ENCODE measurements around the gene WDR88. TPM values are rescaled to one million over a fixed set of nuclear protein-coding genes. Genes with fewer than 3 reads are reported as not detected.

Gene WDR88
- total RNA-seq, 1 donor from 2014 or later, result not detected

- Histone ChIP-seq H3K9me3 (ENCODE audit: insufficient read depth, low read depth, low read length) (no peaks in the 10 kb centered on the region), H3K4me1 (ENCODE audit: insufficient read depth, low read length) (peaks cover 16% of the 10 kb centered on the region), H3K27me3 (ENCODE audit: insufficient read depth, low read length) (no peaks in the 10 kb centered on the region), H3K4me3 (ENCODE audit: insufficient read depth, low read depth, low read length) (no peak overlapping the region), H3K9ac (ENCODE audit: low read length) (no peak overlapping the region), H3K27ac (ENCODE audit: low read depth, low read length) (no peak overlapping the region), H2AFZ (ENCODE audit: low read depth, low read length) (no peak overlapping the region), H3K36me3 (ENCODE audit: insufficient read depth, low read length) (no peaks in the 10 kb centered on the region), H4K20me1 (ENCODE audit: insufficient read depth, low read length) (peaks cover 13% of the 10 kb centered on the region), H3K79me2 (ENCODE audit: insufficient read depth, low read length) (peaks cover 14% of the 10 kb centered on the region), H3K4me2 (ENCODE audit: low read length) (peak overlapping the region; percentile 47)
- FAIRE-seq (no peak), DNase-seq (ENCODE audit: low read depth) (no peak)
- Mint-ChIP-seq H3K4me3 (ENCODE audit: unreplicated experiment) (no peak overlapping the region), H3K36me3 (ENCODE audit: low read depth, unreplicated experiment) (peaks cover 9% of the 10 kb centered on the region), H3K27me3 (ENCODE audit: low read depth, unreplicated experiment) (no peaks in the 10 kb centered on the region), H3K27ac (ENCODE audit: unreplicated experiment) (no peak overlapping the region), H3K9me3 (ENCODE audit: unreplicated experiment) (peaks cover 8% of the 10 kb centered on the region), H3K4me1 (ENCODE audit: low read depth, unreplicated experiment) (peaks cover 5% of the 10 kb centered on the region)
- TF ChIP-seq CTCF (IDR thresholded peaks at IDR 0.05; ENCODE audit: insufficient read depth, low read depth, low read length) (no peak), EZH2 (IDR thresholded peaks at IDR 0.05; ENCODE audit: insufficient read depth, low read length) (no peak)
Measured at GRCh38 chr19:33171222-33171795, 39.4 kb downstream of the WDR88 start.

GRCh38 chr19:33171916-33172359 is 40.0 kb downstream of the WDR88 start:
- TF ChIP-seq CTCF (IDR thresholded peaks at IDR 0.05; ENCODE audit: insufficient read depth, low read depth, low read length) (no peak), EZH2 (IDR thresholded peaks at IDR 0.05; ENCODE audit: insufficient read depth, low read length) (no peak)
- Mint-ChIP-seq H3K9me3 (ENCODE audit: unreplicated experiment) (peaks cover 8% of the 10 kb centered on the region), H3K27me3 (ENCODE audit: low read depth, unreplicated experiment) (no peaks in the 10 kb centered on the region), H3K36me3 (ENCODE audit: low read depth, unreplicated experiment) (peaks cover 9% of the 10 kb centered on the region), H3K4me1 (ENCODE audit: low read depth, unreplicated experiment) (peaks cover 5% of the 10 kb centered on the region), H3K27ac (ENCODE audit: unreplicated experiment) (no peak overlapping the region), H3K4me3 (ENCODE audit: unreplicated experiment) (no peak overlapping the region)
- Histone ChIP-seq H3K79me2 (ENCODE audit: insufficient read depth, low read length) (peaks cover 15% of the 10 kb centered on the region), H3K9me3 (ENCODE audit: insufficient read depth, low read depth, low read length) (no peaks in the 10 kb centered on the region), H4K20me1 (ENCODE audit: insufficient read depth, low read length) (peaks cover 13% of the 10 kb centered on the region), H3K4me2 (ENCODE audit: low read length) (peak overlapping the region; percentile 47), H3K4me1 (ENCODE audit: insufficient read depth, low read length) (peaks cover 16% of the 10 kb centered on the region), H3K27ac (ENCODE audit: low read depth, low read length) (no peak overlapping the region), H3K4me3 (ENCODE audit: insufficient read depth, low read depth, low read length) (no peak overlapping the region), H2AFZ (ENCODE audit: low read depth, low read length) (no peak overlapping the region), H3K9ac (ENCODE audit: low read length) (no peak overlapping the region), H3K36me3 (ENCODE audit: insufficient read depth, low read length) (no peaks in the 10 kb centered on the region), H3K27me3 (ENCODE audit: insufficient read depth, low read length) (no peaks in the 10 kb centered on the region)
- DNase-seq (ENCODE audit: low read depth) (peak; percentile 47), FAIRE-seq (peak; percentile 37)

GRCh38 chr19:33174186-33174585 is 42.3 kb downstream of the WDR88 start:
- Histone ChIP-seq H3K4me1 (ENCODE audit: insufficient read depth, low read length) (peaks cover 22% of the 10 kb centered on the region), H3K4me2 (ENCODE audit: low read length) (no peak overlapping the region), H3K79me2 (ENCODE audit: insufficient read depth, low read length) (peaks cover 15% of the 10 kb centered on the region), H3K36me3 (ENCODE audit: insufficient read depth, low read length) (no peaks in the 10 kb centered on the region), H3K9ac (ENCODE audit: low read length) (no peak overlapping the region), H3K27me3 (ENCODE audit: insufficient read depth, low read length) (no peaks in the 10 kb centered on the region), H3K4me3 (ENCODE audit: insufficient read depth, low read depth, low read length) (no peak overlapping the region), H2AFZ (ENCODE audit: low read depth, low read length) (no peak overlapping the region), H3K27ac (ENCODE audit: low read depth, low read length) (no peak overlapping the region), H4K20me1 (ENCODE audit: insufficient read depth, low read length) (peaks cover 13% of the 10 kb centered on the region), H3K9me3 (ENCODE audit: insufficient read depth, low read depth, low read length) (no peaks in the 10 kb centered on the region)
- H3K27ac Mint-ChIP-seq (ENCODE audit: unreplicated experiment), result no peak overlapping the region
- no peaks in the 10 kb centered on the region for H3K9me3 Mint-ChIP-seq (ENCODE audit: unreplicated experiment)
- TF ChIP-seq CTCF (IDR thresholded peaks at IDR 0.05; ENCODE audit: insufficient read depth, low read depth, low read length), result no peak
- no peak for TF ChIP-seq EZH2 (IDR thresholded peaks at IDR 0.05; ENCODE audit: insufficient read depth, low read length)
- H3K4me1 Mint-ChIP-seq (ENCODE audit: low read depth, unreplicated experiment), result peaks cover 5% of the 10 kb centered on the region
- FAIRE-seq (no peak), DNase-seq (ENCODE audit: low read depth) (no peak)
- H3K36me3 Mint-ChIP-seq (ENCODE audit: low read depth, unreplicated experiment), result no peaks in the 10 kb centered on the region
- H3K4me3 Mint-ChIP-seq (ENCODE audit: unreplicated experiment), result no peak overlapping the region
- peaks cover under 1% of the 10 kb centered on the region for H3K27me3 Mint-ChIP-seq (ENCODE audit: low read depth, unreplicated experiment)

Data from astrocyte (in vitro differentiated cells and primary cell).